Esophagus squamous epithelium (tissue), 5 donors: ENCODE results near the gene RETREG2. TPM values are rescaled to one million over a fixed set of nuclear protein-coding genes. Genes with fewer than 3 reads are reported as not detected.

Experiments used
- DNase-seq: peaks from one replicate; lab custom pipeline; 2025; lab: John Stamatoyannopoulos, UW
- H3K27ac ChIP-seq, 4 donors: fragments of 200-600 bp; sonication (generic); one replicate each; pipeline ENCODE4 v1.5.1; 2016 to 2019; ENCODE audit warnings: mild to moderate bottlenecking in 1 of 4
- H3K27me3 ChIP-seq, 4 donors: fragments of 200-600 bp; sonication (generic); 1 replicate in 3 of 4; 2 replicates in 1 of 4; pipeline versions ENCODE4 v1.5.1 to v1.6.0; 2017 to 2021; ENCODE audit warnings: antibody characterized with exemption in 1 of 4
- H3K36me3 ChIP-seq, 3 donors: fragments of 200-600 bp; sonication (generic); one replicate each; pipeline ENCODE4 v1.5.1; 2016 to 2019
- H3K4me1 ChIP-seq, 3 donors: fragments of 200-600 bp; sonication (generic); one replicate each; pipeline ENCODE4 v1.5.1; 2017 to 2019
- H3K4me3 ChIP-seq, 4 donors: fragments of 200-600 bp; sonication (generic); 1 replicate in 3 of 4; 2 replicates in 1 of 4; pipeline ENCODE4 v1.5.1; 2016 to 2019; ENCODE audit warnings: mild to moderate bottlenecking in 2 of 4, moderate library complexity in 1 of 4
- H3K9me3 ChIP-seq, 3 donors: fragments of 200-600 bp; sonication (generic); one replicate each; pipeline ENCODE4 v1.5.1; 2016 to 2019
- POLR2A ChIP-seq, 4 donors: fragments of 450-650 bp; IDR thresholded peaks; one replicate each; pipeline ENCODE4 v1.6.1; 2017; ENCODE audit warnings: antibody characterized with exemption in 4 of 4, mild to moderate bottlenecking in 4 of 4, moderate library complexity in 3 of 4
- WGBS, 2 donors: methylation state at CpG; one replicate each; pipeline ENCODE4 v1.1.5; 2018; 5-methylcytosine and 5-hydroxymethylcytosine counted together
- intact Hi-C: fragments of 100-400 bp; cut with DNase I; formaldehyde crosslinking; loops from one replicate; pipeline ENCODE4 v1.15.0; 2022
- total RNA-seq, 4 donors: library from RNA; depleted of rRNA; stranded (reverse); fragments of >200 nt; gene quantifications; one replicate each; pipeline ENCODE4 v1.1.0, GENCODE V29; 2016
- TF ChIP-seq, protein P1 (sequence below), 6 experiments: fragments of 450-650 bp in 4 of 6; fragments of 200-600 bp in 2 of 6; sonication (generic) in 2 of 6; IDR thresholded peaks; one replicate each; pipeline ENCODE4 v1.5.1; 2016 to 2019; ENCODE audit warnings: antibody characterized with exemption in 6 of 6, mild to moderate bottlenecking in 4 of 6, moderate library complexity in 4 of 6
- donor health status: DM: yes; HTN: yes; CAD: no.

RETREG2 gene
- total RNA-seq, 4 donors from 2014 or later: 31.0 to 58.7 (median 41.8) TPM

DNA sequence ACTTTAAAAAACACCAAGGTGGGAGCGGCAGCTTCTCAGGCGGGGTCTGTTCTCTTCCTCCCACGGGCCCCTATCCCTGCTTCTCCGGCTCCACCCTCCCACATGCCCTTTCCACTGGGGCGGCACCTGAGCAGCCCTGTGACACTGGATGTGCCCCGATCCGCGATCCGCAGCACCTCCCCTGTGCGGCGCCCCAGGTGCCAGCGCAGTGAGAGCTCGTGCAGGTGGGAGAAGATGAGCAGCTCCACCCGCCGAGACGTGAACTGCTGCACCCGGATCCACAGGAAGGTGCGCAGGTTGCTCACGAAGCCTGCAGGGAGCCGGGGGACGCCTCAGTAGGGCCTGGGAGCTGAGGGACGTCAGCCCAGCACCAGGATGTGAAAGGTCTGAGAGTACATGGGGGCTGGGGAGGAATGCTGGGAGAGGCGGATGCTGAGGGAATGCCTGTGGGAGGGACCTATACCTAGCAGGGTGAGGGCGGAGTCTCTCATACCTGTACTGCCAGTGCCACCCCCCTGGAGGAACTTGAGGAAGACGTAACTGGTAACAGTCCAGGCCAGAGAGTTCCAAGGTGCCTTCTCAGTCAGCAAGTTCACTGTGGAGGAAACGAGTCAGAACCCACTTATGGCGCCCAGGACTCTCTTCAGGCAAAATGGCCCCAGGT, 37.9 kb downstream of the RETREG2 start:
- Histone ChIP-seq H3K27ac (peak overlapping the region in 3 of 4 donors; percentile 88 to 98 (median 93)), H3K27me3 (no peaks in the 10 kb centered on the region), H3K9me3 (no peaks in the 10 kb centered on the region), H3K4me3 (no peak overlapping the region), H3K36me3 (peaks cover 23 to 71% (median 36%) of the 10 kb centered on the region in 3 donors), H3K4me1 (peaks cover 21 to 46% (median 29%) of the 10 kb centered on the region in 3 donors)
- DNase-seq: no peak
- WGBS, 2 donors: 88 to 91% methylated on average over 8 to 15 of the region's 27 CpGs
- TF ChIP-seq POLR2A (IDR thresholded peaks at IDR 0.05): no peak
- TF ChIP-seq, protein P1, sequence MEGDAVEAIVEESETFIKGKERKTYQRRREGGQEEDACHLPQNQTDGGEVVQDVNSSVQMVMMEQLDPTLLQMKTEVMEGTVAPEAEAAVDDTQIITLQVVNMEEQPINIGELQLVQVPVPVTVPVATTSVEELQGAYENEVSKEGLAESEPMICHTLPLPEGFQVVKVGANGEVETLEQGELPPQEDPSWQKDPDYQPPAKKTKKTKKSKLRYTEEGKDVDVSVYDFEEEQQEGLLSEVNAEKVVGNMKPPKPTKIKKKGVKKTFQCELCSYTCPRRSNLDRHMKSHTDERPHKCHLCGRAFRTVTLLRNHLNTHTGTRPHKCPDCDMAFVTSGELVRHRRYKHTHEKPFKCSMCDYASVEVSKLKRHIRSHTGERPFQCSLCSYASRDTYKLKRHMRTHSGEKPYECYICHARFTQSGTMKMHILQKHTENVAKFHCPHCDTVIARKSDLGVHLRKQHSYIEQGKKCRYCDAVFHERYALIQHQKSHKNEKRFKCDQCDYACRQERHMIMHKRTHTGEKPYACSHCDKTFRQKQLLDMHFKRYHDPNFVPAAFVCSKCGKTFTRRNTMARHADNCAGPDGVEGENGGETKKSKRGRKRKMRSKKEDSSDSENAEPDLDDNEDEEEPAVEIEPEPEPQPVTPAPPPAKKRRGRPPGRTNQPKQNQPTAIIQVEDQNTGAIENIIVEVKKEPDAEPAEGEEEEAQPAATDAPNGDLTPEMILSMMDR (IDR thresholded peaks at IDR 0.05): no peak
- intact Hi-C loops: loop anchor here (10.0 kb wide), 1 partner anchor 51 kb away; the partner anchor contains the start of gene NHEJ1

DNA sequence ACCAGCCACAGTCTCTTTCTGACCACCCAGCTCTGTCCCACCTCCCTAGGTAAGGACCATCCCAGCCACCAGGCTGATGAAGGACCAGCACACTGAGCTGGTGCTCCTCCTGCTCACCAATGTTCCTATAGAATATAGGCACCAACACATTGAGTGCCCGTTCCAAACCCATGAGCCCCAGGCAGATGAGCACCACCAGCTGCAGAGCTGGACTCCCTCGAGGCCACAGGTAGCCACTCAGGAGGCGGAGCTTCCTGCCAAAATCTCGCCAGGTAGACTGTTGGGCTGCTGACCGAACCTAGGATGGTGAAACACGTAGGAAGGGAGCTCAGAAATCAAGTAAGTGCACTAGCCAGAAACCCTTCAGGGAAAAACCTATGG, 38.5 kb downstream of the RETREG2 start:
- H3K4me3 ChIP-seq: no peak overlapping the region
- H3K9me3 ChIP-seq: no peaks in the 10 kb centered on the region
- peak overlapping the region in 3 of 4 donors; percentile 88 to 98 (median 93) for H3K27ac ChIP-seq
- DNase-seq: no peak
- peaks cover 25 to 73% (median 41%) of the 10 kb centered on the region in 3 donors for H3K36me3 ChIP-seq
- peaks cover 21 to 46% (median 29%) of the 10 kb centered on the region in 3 donors for H3K4me1 ChIP-seq
- WGBS, 2 donors: 84 to 92% methylated on average over 2 to 6 of the region's 6 CpGs
- no peaks in the 10 kb centered on the region for H3K27me3 ChIP-seq
- intact Hi-C loops: loop anchor here (10.0 kb wide), 1 partner anchor 52 kb away; the partner anchor contains the start of gene NHEJ1
- TF ChIP-seq POLR2A (IDR thresholded peaks at IDR 0.05): no peak
- TF ChIP-seq, protein P1 (IDR thresholded peaks at IDR 0.05): no peak

DNA sequence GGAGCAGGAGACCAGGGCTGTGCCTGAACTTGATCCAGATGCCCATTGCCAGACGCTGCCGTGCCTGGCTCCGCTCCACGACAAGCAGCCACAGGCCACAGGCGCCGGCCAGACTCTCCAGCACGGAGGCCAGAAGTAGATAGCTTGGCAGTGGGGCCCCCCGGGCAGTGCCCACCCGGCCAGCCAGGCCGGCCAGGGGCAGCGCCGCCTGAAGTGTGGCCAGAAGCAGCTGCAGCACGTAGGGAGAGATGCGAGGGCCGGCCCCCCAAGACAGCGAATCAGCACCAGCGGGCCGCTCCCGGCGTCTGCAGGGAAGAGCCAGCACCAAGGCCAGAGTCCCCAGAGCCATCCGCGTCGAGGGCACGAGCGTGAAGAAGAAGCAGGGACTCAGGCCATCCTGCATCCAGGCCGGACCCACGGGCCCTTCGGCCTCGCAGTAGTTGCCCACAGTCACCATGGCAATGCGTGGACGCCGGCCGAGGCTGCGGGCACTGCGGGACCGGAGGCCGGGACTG, 40.2 kb downstream of the RETREG2 start:
- Histone ChIP-seq H3K27me3 (no peaks in the 10 kb centered on the region), H3K27ac (peak overlapping the region; percentile 88 to 98 (median 95)), H3K9me3 (no peaks in the 10 kb centered on the region), H3K36me3 (peaks cover 39 to 75% (median 40%) of the 10 kb centered on the region in 3 donors), H3K4me1 (peaks cover 21 to 46% (median 29%) of the 10 kb centered on the region in 3 donors), H3K4me3 (peak overlapping the region; percentile 47 to 77 (median 65))
- DNase-seq: no peak
- WGBS, 2 donors: 0% methylated on average over 1 to 2 of the region's 37 CpGs
- TF ChIP-seq POLR2A (IDR thresholded peaks at IDR 0.05): no peak
- TF ChIP-seq, protein P1 (IDR thresholded peaks at IDR 0.05): peak in 1 of 6 experiments; percentile 14
- intact Hi-C loops: loop anchor here (10.0 kb wide), 1 partner anchor 53 kb away; the partner anchor contains the start of gene NHEJ1

DNA sequence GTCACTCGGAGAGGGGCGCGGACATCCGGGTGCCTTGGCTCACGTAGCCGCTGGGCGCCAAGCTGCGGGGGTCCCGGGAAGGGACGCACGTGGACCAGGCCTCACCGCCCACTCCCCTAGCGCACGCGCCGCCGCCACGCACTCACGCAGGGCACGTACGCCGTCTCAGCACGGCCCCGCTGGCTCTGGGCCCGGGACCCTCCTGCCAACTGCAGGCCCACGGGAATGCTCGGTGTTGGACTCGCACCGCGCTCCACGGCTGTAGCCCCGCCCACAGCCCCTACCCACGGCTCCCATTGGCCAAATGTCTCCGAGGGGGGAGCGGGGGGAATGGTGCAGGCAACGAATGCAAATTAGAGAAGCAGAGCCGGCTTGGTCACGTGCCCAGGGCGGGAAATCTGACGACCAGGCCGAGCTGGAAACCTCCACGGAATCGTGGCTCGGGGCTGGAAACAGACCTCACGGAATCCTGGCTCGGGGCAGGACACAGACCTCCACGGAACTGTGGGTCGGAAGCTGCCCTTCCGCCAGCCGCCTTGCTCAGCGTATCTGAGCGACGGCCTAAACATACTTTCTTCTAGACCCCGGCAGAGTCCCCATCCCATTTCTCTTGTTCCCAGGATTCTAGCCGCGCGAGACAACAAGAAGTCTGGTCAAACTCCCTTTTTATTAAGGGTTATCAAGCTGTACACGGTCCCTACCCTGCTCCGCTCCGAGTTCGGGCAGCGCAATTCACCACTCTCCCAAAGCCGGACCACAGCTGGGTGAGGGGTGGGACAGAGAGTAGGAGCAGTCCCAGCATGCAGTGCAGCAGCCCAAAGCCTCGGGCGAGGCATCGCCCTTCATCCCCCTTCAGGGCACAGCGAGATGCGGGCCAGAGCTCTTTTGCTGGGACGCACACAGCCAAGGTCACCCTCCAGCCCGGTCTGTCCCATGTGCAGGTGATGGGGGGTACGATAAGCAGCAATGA, 40.9 kb downstream of the RETREG2 start, which contains the start of gene ABCB6:
Gene ABCB6 (minus strand): TSS at position 227 of the 970 bp plus-strand sequence. CDS start 285 bp downstream, outside the sequence.
- 6 to 34% methylated on average over 19 to 20 of the region's 71 CpGs for WGBS, 2 donors
- no peaks in the 10 kb centered on the region for H3K9me3 ChIP-seq
- peak; percentile 71 for DNase-seq
- TF ChIP-seq, protein P1 (IDR thresholded peaks at IDR 0.05): no peak
- TF ChIP-seq POLR2A (IDR thresholded peaks at IDR 0.05): peak in 2 of 4 donors; percentile 20 to 74
- intact Hi-C loops: loop anchor here (10.0 kb wide), 1 partner anchor 54 kb away; the partner anchor contains the start of gene NHEJ1
- peak within 1 kb of the TSS; percentile 47 to 77 (median 65) for H3K4me3 ChIP-seq
- peak within 1 kb of the TSS; percentile 88 to 98 (median 95) for H3K27ac ChIP-seq
- H3K27me3 ChIP-seq: no peaks in the 10 kb centered on the region
- peaks cover 21 to 46% (median 29%) of the 10 kb centered on the region in 3 donors for H3K4me1 ChIP-seq
- peaks cover 41 to 75% (median 44%) of the 10 kb centered on the region in 3 donors for H3K36me3 ChIP-seq
